Measurements from ENCODE around the gene C12orf42. TPM values are rescaled to one million over a fixed set of nuclear protein-coding genes. Genes with fewer than 3 reads are reported as not detected.

The C12orf42 gene
- total RNA-seq, 1 experiment from 2014 or later = not detected

DNA sequence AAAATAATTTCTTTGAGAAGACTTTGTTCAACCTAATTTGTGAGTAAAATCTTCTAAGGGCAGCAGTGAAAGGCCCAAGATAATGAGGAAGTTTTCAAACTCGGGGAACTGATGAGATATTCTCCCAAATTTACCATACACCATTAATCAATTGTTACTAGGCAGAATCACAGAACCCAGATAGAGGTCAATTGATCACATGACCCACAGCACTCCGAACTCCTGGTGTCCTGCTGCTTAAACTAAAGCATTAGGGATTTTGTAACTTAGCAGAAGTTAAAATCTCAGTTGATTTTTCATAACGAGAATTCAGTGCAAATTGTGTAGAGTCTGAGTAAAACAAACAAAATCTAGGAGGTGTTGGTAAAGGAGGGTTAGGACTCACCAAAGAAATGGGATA, 207.8 kb downstream of the C12orf42 start:
- RAD21 ChIA-PET (ENCODE audit: low non-redundant PET in 1 of 2, low total read pairs in 2 of 2, uncharacterized antibody in 2 of 2, unreplicated experiment in 2 of 2) = no interaction called here
- POLR2A ChIA-PET = no interaction called here
- DNase-seq (ENCODE audit: low read depth, low spot score) (no peak), ATAC-seq (no peak)
- Histone ChIP-seq H3K27me3 (ENCODE audit: insufficient read depth, low read length) (no peaks in the 10 kb centered on the region), H3K4me3 (replicated peaks in 1 of 2; ENCODE audit: low read depth in 1 of 2, low read length in 2 of 2) (no peak overlapping the region), H4K20me1 (ENCODE audit: insufficient read depth) (no peaks in the 10 kb centered on the region), H3K9me2 (ENCODE audit: insufficient read depth) (no peaks in the 10 kb centered on the region), H3K4me2 (ENCODE audit: low read length) (no peak overlapping the region), H3K9me3 (ENCODE audit: control insufficient read depth in 1 of 2, insufficient read depth in 1 of 2, low read depth in 1 of 2, low read length in 2 of 2) (no peaks in the 10 kb centered on the region), H3K9ac (ENCODE audit: low read length) (no peak overlapping the region), H3K79me2 (ENCODE audit: insufficient read depth, low read length) (no peaks in the 10 kb centered on the region), H3K36me3 (ENCODE audit: control insufficient read depth in 1 of 2, insufficient read depth in 2 of 2, low read length in 2 of 2) (no peaks in the 10 kb centered on the region), H3K27ac (ENCODE audit: low read depth, low read length) (no peak overlapping the region), H3K4me1 (ENCODE audit: control insufficient read depth in 1 of 2, insufficient read depth in 2 of 2, low read length in 2 of 2) (no peaks in the 10 kb centered on the region), H2AFZ (ENCODE audit: low read depth, low read length, poor library complexity, severe bottlenecking) (no peak overlapping the region)
- TF ChIP-seq EGR1 (IDR thresholded peaks at IDR 0.05; ENCODE audit: low read depth) (no peak), SIN3A (IDR thresholded peaks at IDR 0.05; ENCODE audit: low read depth) (no peak), POLR2A (IDR thresholded peaks at IDR 0.05; ENCODE audit: borderline replicate concordance, extremely low read depth, insufficient read depth, insufficient read length) (no peak), EZH2phosphoT487 (IDR thresholded peaks at IDR 0.05; ENCODE audit: borderline replicate concordance) (no peak), CBX3 (IDR thresholded peaks at IDR 0.05; ENCODE audit: low read depth) (no peak), SRF (IDR thresholded peaks at IDR 0.05; ENCODE audit: low read depth) (no peak), RAD21 (IDR thresholded peaks at IDR 0.05; ENCODE audit: low read depth) (no peak), JUND (IDR thresholded peaks at IDR 0.05) (no peak)
- TF ChIP-seq, protein P1, sequence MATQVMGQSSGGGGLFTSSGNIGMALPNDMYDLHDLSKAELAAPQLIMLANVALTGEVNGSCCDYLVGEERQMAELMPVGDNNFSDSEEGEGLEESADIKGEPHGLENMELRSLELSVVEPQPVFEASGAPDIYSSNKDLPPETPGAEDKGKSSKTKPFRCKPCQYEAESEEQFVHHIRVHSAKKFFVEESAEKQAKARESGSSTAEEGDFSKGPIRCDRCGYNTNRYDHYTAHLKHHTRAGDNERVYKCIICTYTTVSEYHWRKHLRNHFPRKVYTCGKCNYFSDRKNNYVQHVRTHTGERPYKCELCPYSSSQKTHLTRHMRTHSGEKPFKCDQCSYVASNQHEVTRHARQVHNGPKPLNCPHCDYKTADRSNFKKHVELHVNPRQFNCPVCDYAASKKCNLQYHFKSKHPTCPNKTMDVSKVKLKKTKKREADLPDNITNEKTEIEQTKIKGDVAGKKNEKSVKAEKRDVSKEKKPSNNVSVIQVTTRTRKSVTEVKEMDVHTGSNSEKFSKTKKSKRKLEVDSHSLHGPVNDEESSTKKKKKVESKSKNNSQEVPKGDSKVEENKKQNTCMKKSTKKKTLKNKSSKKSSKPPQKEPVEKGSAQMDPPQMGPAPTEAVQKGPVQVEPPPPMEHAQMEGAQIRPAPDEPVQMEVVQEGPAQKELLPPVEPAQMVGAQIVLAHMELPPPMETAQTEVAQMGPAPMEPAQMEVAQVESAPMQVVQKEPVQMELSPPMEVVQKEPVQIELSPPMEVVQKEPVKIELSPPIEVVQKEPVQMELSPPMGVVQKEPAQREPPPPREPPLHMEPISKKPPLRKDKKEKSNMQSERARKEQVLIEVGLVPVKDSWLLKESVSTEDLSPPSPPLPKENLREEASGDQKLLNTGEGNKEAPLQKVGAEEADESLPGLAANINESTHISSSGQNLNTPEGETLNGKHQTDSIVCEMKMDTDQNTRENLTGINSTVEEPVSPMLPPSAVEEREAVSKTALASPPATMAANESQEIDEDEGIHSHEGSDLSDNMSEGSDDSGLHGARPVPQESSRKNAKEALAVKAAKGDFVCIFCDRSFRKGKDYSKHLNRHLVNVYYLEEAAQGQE (IDR thresholded peaks at IDR 0.05; ENCODE audit: low read depth) = no peak
- TF ChIP-seq, protein P2, sequence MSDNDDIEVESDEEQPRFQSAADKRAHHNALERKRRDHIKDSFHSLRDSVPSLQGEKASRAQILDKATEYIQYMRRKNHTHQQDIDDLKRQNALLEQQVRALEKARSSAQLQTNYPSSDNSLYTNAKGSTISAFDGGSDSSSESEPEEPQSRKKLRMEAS (IDR thresholded peaks at IDR 0.05) = no peak
- TF ChIP-seq, protein P3, sequence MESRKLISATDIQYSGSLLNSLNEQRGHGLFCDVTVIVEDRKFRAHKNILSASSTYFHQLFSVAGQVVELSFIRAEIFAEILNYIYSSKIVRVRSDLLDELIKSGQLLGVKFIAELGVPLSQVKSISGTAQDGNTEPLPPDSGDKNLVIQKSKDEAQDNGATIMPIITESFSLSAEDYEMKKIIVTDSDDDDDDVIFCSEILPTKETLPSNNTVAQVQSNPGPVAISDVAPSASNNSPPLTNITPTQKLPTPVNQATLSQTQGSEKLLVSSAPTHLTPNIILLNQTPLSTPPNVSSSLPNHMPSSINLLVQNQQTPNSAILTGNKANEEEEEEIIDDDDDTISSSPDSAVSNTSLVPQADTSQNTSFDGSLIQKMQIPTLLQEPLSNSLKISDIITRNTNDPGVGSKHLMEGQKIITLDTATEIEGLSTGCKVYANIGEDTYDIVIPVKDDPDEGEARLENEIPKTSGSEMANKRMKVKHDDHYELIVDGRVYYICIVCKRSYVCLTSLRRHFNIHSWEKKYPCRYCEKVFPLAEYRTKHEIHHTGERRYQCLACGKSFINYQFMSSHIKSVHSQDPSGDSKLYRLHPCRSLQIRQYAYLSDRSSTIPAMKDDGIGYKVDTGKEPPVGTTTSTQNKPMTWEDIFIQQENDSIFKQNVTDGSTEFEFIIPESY (IDR thresholded peaks at IDR 0.05; ENCODE audit: extremely low read depth, insufficient replicate concordance, low read length) = no peak
- BruUV-seq (replicated peaks) = no TSS peak
- CTCF ChIA-PET = no interaction called here
- intact Hi-C loops (cut with micrococcal nuclease) = no loop called here

Measured in HCT116 (cell line).